ENCODE measurements around the gene SASH3.

Gene SASH3

DNA sequence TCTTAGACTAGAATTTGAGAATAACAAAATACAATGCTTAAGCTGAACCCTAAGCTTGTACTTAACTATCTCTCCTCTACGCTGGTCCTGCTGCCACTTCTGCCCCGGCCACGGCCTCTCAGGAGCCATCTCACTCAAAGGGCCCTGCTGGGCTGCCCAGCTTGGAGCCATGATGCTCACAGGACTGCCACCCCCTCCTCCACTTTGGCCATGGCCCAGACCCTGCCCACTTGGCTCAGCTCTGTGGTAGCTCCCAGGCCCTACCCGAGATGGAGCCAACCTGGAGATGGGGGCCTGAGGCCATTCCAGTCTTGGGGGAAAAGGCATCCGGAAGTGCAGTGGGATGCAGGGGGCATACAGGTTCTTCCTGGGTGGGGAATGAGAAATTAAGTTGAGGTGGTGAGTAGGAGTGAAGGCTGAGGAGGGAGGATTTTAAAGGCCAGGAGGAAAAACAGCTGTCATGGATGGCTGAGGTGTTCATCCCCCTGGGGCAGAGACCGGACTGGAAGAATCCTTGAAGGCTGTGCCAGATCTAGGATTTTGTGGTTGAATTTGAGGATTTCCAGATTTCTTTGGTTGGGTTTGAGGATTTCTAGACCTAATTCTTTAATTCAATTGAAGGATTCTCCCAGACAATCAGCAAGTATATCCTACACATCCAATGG lies 824 bp downstream of the SASH3 start:
- Histone ChIP-seq H3K4me3 (ENCODE audit: insufficient read length, low read depth) (no peak overlapping the region), H3K27me3 (ENCODE audit: insufficient read depth, insufficient read length) (no peaks in the 10 kb centered on the region), H3K36me3 (ENCODE audit: insufficient read depth, insufficient read length, low read length) (no peaks in the 10 kb centered on the region), H3K4me1 (ENCODE audit: insufficient read depth, insufficient read length) (no peaks in the 10 kb centered on the region), H3K9me3 (ENCODE audit: insufficient read depth, low read length) (no peaks in the 10 kb centered on the region), H3K9ac (ENCODE audit: insufficient read length, low read depth) (no peak overlapping the region)
- TF ChIP-seq ZNF274 (IDR thresholded peaks at IDR 0.05; ENCODE audit: low read depth, low read length) (no peak), YY1 (IDR thresholded peaks at IDR 0.05; ENCODE audit: insufficient read depth, insufficient read length) (no peak), SUZ12 (IDR thresholded peaks at IDR 0.05; ENCODE audit: extremely low read depth, insufficient read depth, insufficient read length) (no peak)
- no peak for DNase-seq (ENCODE audit: low read depth, low spot score)

DNA sequence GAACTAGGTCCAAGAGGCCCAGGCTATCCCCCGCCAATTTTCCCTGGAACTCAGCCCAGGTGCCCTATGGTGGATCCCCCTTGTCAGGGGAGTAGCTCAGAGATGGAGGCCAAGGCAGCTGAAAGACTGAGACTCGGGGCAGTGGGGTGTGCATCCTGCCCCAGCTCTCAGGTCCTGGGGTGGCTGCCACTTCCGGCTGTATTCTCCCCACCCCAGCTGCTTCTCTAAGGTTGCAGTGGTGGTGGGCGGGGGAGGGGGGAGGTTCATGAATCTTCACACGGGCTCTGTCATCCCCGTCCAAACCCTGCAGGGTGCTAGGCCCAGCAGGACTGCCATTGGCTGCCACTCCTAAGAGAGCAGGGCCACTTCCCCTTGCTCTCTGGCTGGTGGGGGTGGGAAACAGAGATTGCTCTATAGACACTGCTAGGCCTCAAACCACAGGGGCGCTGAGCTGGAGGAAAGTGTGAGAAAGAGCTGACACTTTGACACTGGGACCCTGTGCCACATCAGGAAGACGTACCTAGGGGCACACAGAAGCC lies 1.5 kb downstream of the SASH3 start:
- Histone ChIP-seq H3K9me3 (ENCODE audit: insufficient read depth, low read length) (no peaks in the 10 kb centered on the region), H3K9ac (ENCODE audit: insufficient read length, low read depth) (no peak overlapping the region), H3K36me3 (ENCODE audit: insufficient read depth, insufficient read length, low read length) (no peaks in the 10 kb centered on the region), H3K27me3 (ENCODE audit: insufficient read depth, insufficient read length) (no peaks in the 10 kb centered on the region), H3K4me1 (ENCODE audit: insufficient read depth, insufficient read length) (no peaks in the 10 kb centered on the region), H3K4me3 (ENCODE audit: insufficient read length, low read depth) (no peak overlapping the region)
- TF ChIP-seq YY1 (IDR thresholded peaks at IDR 0.05; ENCODE audit: insufficient read depth, insufficient read length): no peak
- no peak for TF ChIP-seq SUZ12 (IDR thresholded peaks at IDR 0.05; ENCODE audit: extremely low read depth, insufficient read depth, insufficient read length)
- no peak for TF ChIP-seq ZNF274 (IDR thresholded peaks at IDR 0.05; ENCODE audit: low read depth, low read length)
- no peak for DNase-seq (ENCODE audit: low read depth, low spot score)

DNA sequence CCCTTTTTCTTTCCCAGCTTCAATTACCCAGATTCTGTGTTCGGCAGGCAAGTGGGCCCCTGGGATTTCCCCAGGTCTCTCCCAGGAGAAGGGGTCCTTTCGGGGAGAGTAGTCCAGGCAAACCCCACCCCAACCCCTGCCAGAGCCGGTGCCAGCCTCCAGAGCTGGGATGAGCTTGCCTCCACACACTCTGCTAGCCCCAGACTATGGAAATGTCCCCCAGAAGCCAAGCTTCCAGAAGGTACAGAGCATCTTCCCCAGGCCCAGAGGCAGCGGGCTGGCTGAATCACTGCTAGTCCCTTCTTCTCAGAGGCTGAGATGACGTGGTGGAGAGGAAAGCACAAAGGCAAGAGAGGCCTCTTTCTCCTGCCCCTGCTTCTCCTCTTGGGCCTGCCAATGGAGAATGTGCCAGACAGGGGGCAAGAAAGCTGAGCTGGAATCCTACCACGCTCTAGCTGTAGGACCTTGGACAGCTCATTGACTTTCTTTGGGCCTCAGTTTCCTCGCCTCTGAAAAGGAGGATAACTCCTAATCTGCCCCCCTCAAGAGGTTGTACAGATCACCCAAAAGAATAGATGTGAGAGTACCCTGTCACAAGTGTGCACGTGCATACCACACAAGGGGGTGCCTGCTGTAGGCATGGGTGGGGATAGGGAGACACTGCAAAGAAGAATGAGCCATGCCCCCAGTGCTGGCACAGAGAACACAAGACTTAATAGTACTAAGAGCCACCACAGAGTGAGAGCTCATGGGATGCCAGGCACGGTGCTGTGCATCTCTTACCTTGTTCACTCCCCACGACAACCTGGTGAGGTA lies 2.1 kb downstream of the SASH3 start:
- Histone ChIP-seq H3K9me3 (ENCODE audit: insufficient read depth, low read length) (no peaks in the 10 kb centered on the region), H3K9ac (ENCODE audit: insufficient read length, low read depth) (no peak overlapping the region), H3K36me3 (ENCODE audit: insufficient read depth, insufficient read length, low read length) (no peaks in the 10 kb centered on the region), H3K4me3 (ENCODE audit: insufficient read length, low read depth) (no peak overlapping the region), H3K27me3 (ENCODE audit: insufficient read depth, insufficient read length) (no peaks in the 10 kb centered on the region), H3K4me1 (ENCODE audit: insufficient read depth, insufficient read length) (no peaks in the 10 kb centered on the region)
- DNase-seq (ENCODE audit: low read depth, low spot score): no peak
- TF ChIP-seq ZNF274 (IDR thresholded peaks at IDR 0.05; ENCODE audit: low read depth, low read length) (no peak), SUZ12 (IDR thresholded peaks at IDR 0.05; ENCODE audit: extremely low read depth, insufficient read depth, insufficient read length) (no peak), YY1 (IDR thresholded peaks at IDR 0.05; ENCODE audit: insufficient read depth, insufficient read length) (no peak)

DNA sequence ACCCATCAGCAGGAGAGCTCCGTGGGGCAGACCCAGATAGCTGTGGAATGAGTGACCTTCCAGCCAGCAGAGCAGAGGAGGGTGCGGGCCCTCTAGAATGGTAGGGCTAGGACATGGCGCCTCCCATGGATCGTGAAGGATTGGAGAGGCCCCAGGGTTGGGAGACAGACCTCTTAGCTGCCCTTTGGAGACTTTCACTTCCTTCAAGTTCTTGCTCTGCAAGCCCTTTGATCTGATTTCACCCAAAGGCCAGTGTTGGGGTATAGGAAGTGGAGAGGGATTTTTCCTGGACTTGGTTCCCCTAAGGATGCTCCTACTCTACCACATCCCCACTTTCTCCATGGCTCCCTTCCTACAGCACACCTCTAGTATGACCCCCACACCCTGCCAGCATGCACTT lies 3.0 kb downstream of the SASH3 start:
- H3K4me1 ChIP-seq (ENCODE audit: insufficient read depth, insufficient read length): no peaks in the 10 kb centered on the region
- H3K4me3 ChIP-seq (ENCODE audit: insufficient read length, low read depth): no peak overlapping the region
- H3K27me3 ChIP-seq (ENCODE audit: insufficient read depth, insufficient read length): no peaks in the 10 kb centered on the region
- no peak for DNase-seq (ENCODE audit: low read depth, low spot score)
- no peaks in the 10 kb centered on the region for H3K9me3 ChIP-seq (ENCODE audit: insufficient read depth, low read length)
- no peaks in the 10 kb centered on the region for H3K36me3 ChIP-seq (ENCODE audit: insufficient read depth, insufficient read length, low read length)
- H3K9ac ChIP-seq (ENCODE audit: insufficient read length, low read depth): no peak overlapping the region
- TF ChIP-seq YY1 (IDR thresholded peaks at IDR 0.05; ENCODE audit: insufficient read depth, insufficient read length) (no peak), SUZ12 (IDR thresholded peaks at IDR 0.05; ENCODE audit: extremely low read depth, insufficient read depth, insufficient read length) (no peak), ZNF274 (IDR thresholded peaks at IDR 0.05; ENCODE audit: low read depth, low read length) (no peak)

DNA sequence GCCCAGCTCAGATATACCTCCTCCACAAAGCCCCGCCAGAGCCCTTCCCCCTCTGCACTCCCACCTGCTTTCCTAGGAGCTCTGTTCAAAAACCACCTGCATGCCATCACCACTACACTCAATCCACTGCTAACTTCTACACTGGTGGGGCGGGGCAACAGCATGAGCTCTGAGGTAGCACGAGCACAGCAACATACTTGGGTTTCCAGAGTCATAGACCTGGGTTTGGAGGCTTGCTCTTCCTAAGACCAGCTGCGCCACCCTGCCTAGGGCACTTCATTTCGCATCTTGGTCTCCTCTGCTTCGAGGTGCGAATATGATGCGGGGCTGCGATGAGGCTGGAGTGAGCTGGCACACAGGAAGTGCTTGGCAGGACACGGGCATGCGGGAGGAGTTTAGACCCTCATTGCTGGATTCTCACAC lies 3.6 kb downstream of the SASH3 start:
- no peaks in the 10 kb centered on the region for H3K27me3 ChIP-seq (ENCODE audit: insufficient read depth, insufficient read length)
- H3K9me3 ChIP-seq (ENCODE audit: insufficient read depth, low read length): no peaks in the 10 kb centered on the region
- H3K4me3 ChIP-seq (ENCODE audit: insufficient read length, low read depth): no peak overlapping the region
- no peak overlapping the region for H3K9ac ChIP-seq (ENCODE audit: insufficient read length, low read depth)
- no peaks in the 10 kb centered on the region for H3K4me1 ChIP-seq (ENCODE audit: insufficient read depth, insufficient read length)
- H3K36me3 ChIP-seq (ENCODE audit: insufficient read depth, insufficient read length, low read length): no peaks in the 10 kb centered on the region
- DNase-seq (ENCODE audit: low read depth, low spot score): no peak
- TF ChIP-seq SUZ12 (IDR thresholded peaks at IDR 0.05; ENCODE audit: extremely low read depth, insufficient read depth, insufficient read length) (no peak), ZNF274 (IDR thresholded peaks at IDR 0.05; ENCODE audit: low read depth, low read length) (no peak), YY1 (IDR thresholded peaks at IDR 0.05; ENCODE audit: insufficient read depth, insufficient read length) (no peak)

GRCh38 chrX:129784371-129784770 lies 4.6 kb downstream of the SASH3 start:
- Histone ChIP-seq H3K36me3 (ENCODE audit: insufficient read depth, insufficient read length, low read length) (no peaks in the 10 kb centered on the region), H3K27me3 (ENCODE audit: insufficient read depth, insufficient read length) (no peaks in the 10 kb centered on the region), H3K4me3 (ENCODE audit: insufficient read length, low read depth) (no peak overlapping the region), H3K9me3 (ENCODE audit: insufficient read depth, low read length) (no peaks in the 10 kb centered on the region), H3K9ac (ENCODE audit: insufficient read length, low read depth) (no peak overlapping the region), H3K4me1 (ENCODE audit: insufficient read depth, insufficient read length) (no peaks in the 10 kb centered on the region)
- no peak for DNase-seq (ENCODE audit: low read depth, low spot score)
- TF ChIP-seq SUZ12 (IDR thresholded peaks at IDR 0.05; ENCODE audit: extremely low read depth, insufficient read depth, insufficient read length) (no peak), YY1 (IDR thresholded peaks at IDR 0.05; ENCODE audit: insufficient read depth, insufficient read length) (no peak), ZNF274 (IDR thresholded peaks at IDR 0.05; ENCODE audit: low read depth, low read length) (no peak)

All from NT2/D1 (cell line).